Fibroblast of mammary gland (primary cell): ENCODE measurements around the gene BRINP2.
"Not testable (repeated sequence)": the region's sequence is repeated elsewhere in the genome, so short reads cannot be mapped to it uniquely, and the experiment has no call there.

Experiments used
- DNase-seq: peaks from one replicate; pipeline ENCODE4 v3.0.0-alpha.2; 2010; ENCODE audit warnings: low read depth
- H3K4me3 ChIP-seq: 2 replicates; pipeline ENCODE4 v1.5.1; 2011; ENCODE audit warnings: low read depth, mild to moderate bottlenecking, low read length, moderate library complexity; ENCODE audit not compliant: control insufficient read depth
- CTCF ChIP-seq: conservative IDR thresholded peaks from 2 replicates; pipeline ENCODE4 v1.5.1; 2011; ENCODE audit warnings: low read depth, low read length, inconsistent platforms; ENCODE audit not compliant: control insufficient read depth, insufficient read depth

BRINP2 gene

GRCh38 chr1:177315261-177315660 lies 144.5 kb downstream of the BRINP2 start:
- peak; percentile 10 for DNase-seq
- TF ChIP-seq CTCF: no peak
- H3K4me3 ChIP-seq: no peak overlapping the region

GRCh38 chr1:177315761-177316160 lies 145.0 kb downstream of the BRINP2 start:
- no peak overlapping the region for H3K4me3 ChIP-seq
- DNase-seq: no peak
- no peak for TF ChIP-seq CTCF

GRCh38 chr1:177321434-177321833 lies 150.7 kb downstream of the BRINP2 start:
- H3K4me3 ChIP-seq, DNase-seq: not testable (repeated sequence)

- no peak for TF ChIP-seq CTCF
- peak; percentile 69 for DNase-seq
- no peak overlapping the region for H3K4me3 ChIP-seq
Measured at GRCh38 chr1:177328251-177328650, 157.5 kb downstream of the BRINP2 start.

- TF ChIP-seq CTCF: no peak
- H3K4me3 ChIP-seq: no peak overlapping the region
- DNase-seq: peak; percentile 61
Measured at GRCh38 chr1:177329871-177330270, 159.1 kb downstream of the BRINP2 start.
